Hepatocyte (in vitro differentiated cells): Measurements from ENCODE around the gene CEP112. TPM values are rescaled to one million over a fixed set of nuclear protein-coding genes. Genes with fewer than 3 reads are reported as not detected.
"Not testable (repeated sequence)": the region's sequence is repeated elsewhere in the genome, so short reads cannot be mapped to it uniquely, and the experiment has no call there.

ENCODE experiments used
- DNase-seq: peaks from one replicate; pipeline ENCODE4 v3.0.0-alpha.2; 2016; ENCODE audit warnings: low spot score
- H2AFZ ChIP-seq: fragments of 200-600 bp; sonication (generic); 2 replicates; pipeline ENCODE4 v1.6.0; 2016; ENCODE audit warnings: antibody characterized with exemption, mild to moderate bottlenecking
- H3K27ac ChIP-seq: fragments of 200-600 bp; sonication (generic); 2 replicates; pipeline ENCODE4 v1.5.1; 2016; ENCODE audit warnings: mild to moderate bottlenecking
- H3K27me3 ChIP-seq: fragments of 200-600 bp; sonication (generic); 2 replicates; pipeline ENCODE4 v1.6.1; 2016
- H3K36me3 ChIP-seq: fragments of 200-600 bp; sonication (generic); replicated peaks from 2 replicates; pipeline ENCODE4 v1.5.1; 2016; ENCODE audit warnings: low read depth; ENCODE audit not compliant: insufficient read depth
- H3K4me1 ChIP-seq: fragments of 200-600 bp; sonication (generic); 2 replicates; pipeline ENCODE4 v1.5.1; 2016; ENCODE audit warnings: mild to moderate bottlenecking, moderate library complexity; ENCODE audit not compliant: insufficient read depth
- H3K4me2 ChIP-seq: fragments of 200-600 bp; sonication (generic); 2 replicates; pipeline ENCODE4 v1.6.0; 2016
- H3K4me3 ChIP-seq: fragments of 200-600 bp; sonication (generic); 2 replicates; pipeline ENCODE4 v1.5.1; 2016; ENCODE audit warnings: mild to moderate bottlenecking
- H3K79me2 ChIP-seq: fragments of 200-600 bp; sonication (generic); 2 replicates; pipeline ENCODE4 v1.6.0; 2017; ENCODE audit warnings: mild to moderate bottlenecking
- H3K9me2 ChIP-seq: fragments of 200-600 bp; sonication (generic); replicated peaks from 2 replicates; pipeline ENCODE4 v1.6.0; 2017; ENCODE audit warnings: mild to moderate bottlenecking; ENCODE audit not compliant: insufficient read depth
- H3K9me3 ChIP-seq: fragments of 200-600 bp; sonication (generic); 2 replicates; pipeline ENCODE4 v1.5.1; 2016; ENCODE audit warnings: low read depth, mild to moderate bottlenecking
- H4K20me1 ChIP-seq: fragments of 200-600 bp; sonication (generic); 2 replicates; pipeline ENCODE4 v1.6.0; 2016; ENCODE audit warnings: mild to moderate bottlenecking; ENCODE audit not compliant: insufficient read depth, poor library complexity, severe bottlenecking
- CTCF ChIP-seq: fragments of 200-600 bp; sonication (generic); IDR thresholded peaks from 2 replicates; pipeline ENCODE4 v1.5.1; 2016; ENCODE audit warnings: antibody characterized with exemption, mild to moderate bottlenecking; ENCODE audit not compliant: poor library complexity
- EZH2 ChIP-seq: fragments of 200-600 bp; sonication (generic); IDR thresholded peaks from 2 replicates; pipeline ENCODE4 v1.6.1; 2016; ENCODE audit warnings: antibody characterized with exemption, mild to moderate bottlenecking, borderline replicate concordance
- EZH2phosphoT487 ChIP-seq: fragments of 200-600 bp; sonication (generic); IDR thresholded peaks from one replicate; pipeline ENCODE4 v1.6.1; 2018; ENCODE audit warnings: antibody characterized with exemption, mild to moderate bottlenecking, low read depth, moderate library complexity; ENCODE audit not compliant: unreplicated experiment, severe bottlenecking
- WGBS: methylation state at CpG from one replicate; pipeline ENCODE4 v1.1.6; 2016; ENCODE audit warnings: low lambda C conversion rate; ENCODE audit errors: missing lambda C conversion rate; 5-methylcytosine and 5-hydroxymethylcytosine counted together
- polyA plus RNA-seq: library from polyadenylated mRNA; unstranded; fragments of >200 nt; fragmentation: Nextera tagmentation; extraction: Ambion mirVana; gene quantifications from 2 replicates; pipeline ENCODE4 v1.2.1, GENCODE V29; 2016
- total RNA-seq: library from RNA; depleted of rRNA; stranded (reverse); fragments of >200 nt; gene quantifications from 2 replicates; pipeline ENCODE4 v1.2.3, GENCODE V29; 2014

CEP112 gene
- total and polyA plus RNA-seq, 2 experiments from 2014 or later = 7.1 to 9.7 TPM

DNA sequence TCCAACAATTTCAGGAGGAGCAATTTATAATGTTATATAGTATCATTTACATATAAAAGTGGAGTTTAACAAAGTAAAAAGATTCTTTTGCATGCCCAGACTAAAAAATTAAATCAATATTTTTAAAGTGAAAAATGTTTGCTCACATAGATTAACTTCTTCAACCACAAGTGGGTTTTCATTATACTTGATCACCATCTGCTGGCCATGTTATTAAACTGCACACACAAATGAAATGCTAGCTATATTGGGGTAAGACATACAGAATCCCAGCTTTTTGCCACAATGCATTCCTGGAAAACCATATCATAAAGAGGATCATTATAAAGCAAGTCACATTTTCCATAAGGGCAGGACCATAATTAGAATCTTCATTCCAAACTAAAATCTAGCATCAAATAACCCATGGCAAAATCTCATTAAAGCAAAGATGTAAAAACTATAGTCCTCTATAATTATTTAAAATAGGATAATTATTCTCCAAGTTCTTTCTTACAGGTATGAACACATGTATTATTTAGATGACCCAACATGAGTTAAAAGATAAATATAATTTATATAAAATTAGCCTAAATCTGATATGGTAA, 26.3 kb downstream of the CEP112 start:
- Histone ChIP-seq H3K79me2 (no peaks in the 10 kb centered on the region), H3K9me3 (peaks cover 2% of the 10 kb centered on the region), H4K20me1 (no peaks in the 10 kb centered on the region), H3K27me3 (no peaks in the 10 kb centered on the region), H3K4me1 (no peaks in the 10 kb centered on the region), H3K4me3 (no peak overlapping the region), H2AFZ (no peak overlapping the region), H3K9me2 (no peaks in the 10 kb centered on the region), H3K4me2 (no peak overlapping the region), H3K36me3 (no peaks in the 10 kb centered on the region), H3K27ac (no peak overlapping the region)
- peak; percentile 59 for DNase-seq
- TF ChIP-seq EZH2 = no peak
- peak; percentile 80 for TF ChIP-seq CTCF
- no peak for TF ChIP-seq EZH2phosphoT487

DNA sequence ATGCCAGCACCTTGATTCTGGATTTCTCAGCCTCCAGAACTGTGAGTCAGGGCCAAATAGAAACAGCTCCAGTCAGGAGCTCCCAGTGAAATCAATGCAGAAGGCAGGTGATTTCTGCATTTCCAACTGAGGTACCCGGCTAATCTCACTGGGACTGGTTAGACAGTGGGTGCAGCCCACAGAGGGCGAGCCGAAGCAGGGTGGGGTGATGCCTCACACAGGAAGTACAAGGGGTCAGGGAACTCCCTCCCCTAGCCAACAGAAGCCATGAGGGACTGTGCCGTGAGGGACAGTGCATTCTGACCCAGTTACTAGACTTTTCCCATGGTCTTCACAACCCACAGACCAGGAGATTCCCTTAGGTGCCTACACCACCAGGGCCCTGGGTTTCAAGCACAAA, 36.9 kb downstream of the CEP112 start:
- H2AFZ ChIP-seq, H3K9me2 ChIP-seq, H3K4me3 ChIP-seq, H3K9me3 ChIP-seq, H3K36me3 ChIP-seq, H3K27ac ChIP-seq, H3K4me1 ChIP-seq, H3K79me2 ChIP-seq, H3K4me2 ChIP-seq, H3K27me3 ChIP-seq, DNase-seq, H4K20me1 ChIP-seq: not testable (repeated sequence)
- 99% methylated on average over 4 of the region's 4 CpGs for WGBS

DNA sequence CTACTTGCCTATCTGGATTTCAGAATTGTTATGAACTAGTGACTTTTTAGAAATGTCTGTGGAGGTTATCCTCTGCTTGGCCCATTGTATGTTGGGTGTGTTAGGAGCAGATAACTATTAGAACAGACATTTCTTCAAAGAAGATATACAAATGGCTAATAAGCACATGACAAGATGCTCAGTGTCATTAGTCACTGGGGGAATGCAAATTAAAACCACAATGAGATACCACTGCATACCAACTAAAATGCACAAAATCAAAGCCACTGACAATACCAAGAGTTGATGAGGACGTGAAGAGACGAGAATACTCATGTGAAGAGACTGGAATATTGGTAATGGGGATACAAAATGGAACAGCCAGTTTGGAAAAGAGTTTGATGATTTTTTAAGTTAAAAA, 39.2 kb downstream of the CEP112 start:
- H3K4me2 ChIP-seq = no peak overlapping the region
- 66% methylated on average over 2 of the region's 2 CpGs for WGBS
- no peak for DNase-seq
- H4K20me1 ChIP-seq = no peaks in the 10 kb centered on the region
- no peak overlapping the region for H3K27ac ChIP-seq
- no peak overlapping the region for H3K4me3 ChIP-seq
- no peaks in the 10 kb centered on the region for H3K9me3 ChIP-seq
- H3K27me3 ChIP-seq = no peaks in the 10 kb centered on the region
- no peaks in the 10 kb centered on the region for H3K36me3 ChIP-seq
- no peak overlapping the region for H2AFZ ChIP-seq
- TF ChIP-seq CTCF = no peak
- TF ChIP-seq EZH2phosphoT487 = no peak
- TF ChIP-seq EZH2 = no peak
- H3K4me1 ChIP-seq = no peaks in the 10 kb centered on the region
- no peaks in the 10 kb centered on the region for H3K9me2 ChIP-seq
- H3K79me2 ChIP-seq = no peaks in the 10 kb centered on the region

DNA sequence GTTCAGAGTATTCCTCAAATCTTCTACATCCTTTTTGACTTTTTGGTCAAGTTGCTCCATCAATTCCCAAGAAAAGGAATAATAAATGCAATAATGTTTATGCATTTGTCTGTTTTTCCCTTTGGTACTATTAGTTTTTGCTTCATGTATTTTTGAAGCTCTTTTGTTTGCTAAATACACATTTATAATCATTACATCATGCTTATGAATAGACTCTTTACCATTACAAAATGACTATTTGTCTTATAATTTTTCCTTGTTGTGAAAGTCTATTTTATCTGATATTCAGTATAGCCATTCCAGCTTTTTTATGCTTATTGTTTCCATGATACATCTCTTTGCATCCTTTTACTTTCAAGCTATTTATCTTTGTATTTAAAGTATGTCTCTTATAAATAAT, 41.2 kb downstream of the CEP112 start:
- H3K4me1 ChIP-seq = no peaks in the 10 kb centered on the region
- TF ChIP-seq EZH2phosphoT487 = no peak
- TF ChIP-seq CTCF = no peak
- TF ChIP-seq EZH2 = no peak
- no peaks in the 10 kb centered on the region for H3K9me3 ChIP-seq
- no peaks in the 10 kb centered on the region for H3K27me3 ChIP-seq
- no peaks in the 10 kb centered on the region for H3K36me3 ChIP-seq
- no peaks in the 10 kb centered on the region for H4K20me1 ChIP-seq
- no peaks in the 10 kb centered on the region for H3K79me2 ChIP-seq
- H3K9me2 ChIP-seq = no peaks in the 10 kb centered on the region
- H3K4me2 ChIP-seq = no peak overlapping the region
- H3K4me3 ChIP-seq = no peak overlapping the region
- DNase-seq = no peak
- no peak overlapping the region for H3K27ac ChIP-seq
- H2AFZ ChIP-seq = no peak overlapping the region
